ENCODE results near the gene OGFRL1. TPM values are rescaled to one million over a fixed set of nuclear protein-coding genes. Genes with fewer than 3 reads are reported as not detected.
A peak's percentile ranks its signal among the peaks of the same experiment; 100 is the strongest.

Gene OGFRL1
- total RNA-seq: 10 to 100 TPM; 11.4 to 12.0 TPM
- polyA plus RNA-seq: 1 to 10 TPM; 3.3 to 4.2 TPM

DNA sequence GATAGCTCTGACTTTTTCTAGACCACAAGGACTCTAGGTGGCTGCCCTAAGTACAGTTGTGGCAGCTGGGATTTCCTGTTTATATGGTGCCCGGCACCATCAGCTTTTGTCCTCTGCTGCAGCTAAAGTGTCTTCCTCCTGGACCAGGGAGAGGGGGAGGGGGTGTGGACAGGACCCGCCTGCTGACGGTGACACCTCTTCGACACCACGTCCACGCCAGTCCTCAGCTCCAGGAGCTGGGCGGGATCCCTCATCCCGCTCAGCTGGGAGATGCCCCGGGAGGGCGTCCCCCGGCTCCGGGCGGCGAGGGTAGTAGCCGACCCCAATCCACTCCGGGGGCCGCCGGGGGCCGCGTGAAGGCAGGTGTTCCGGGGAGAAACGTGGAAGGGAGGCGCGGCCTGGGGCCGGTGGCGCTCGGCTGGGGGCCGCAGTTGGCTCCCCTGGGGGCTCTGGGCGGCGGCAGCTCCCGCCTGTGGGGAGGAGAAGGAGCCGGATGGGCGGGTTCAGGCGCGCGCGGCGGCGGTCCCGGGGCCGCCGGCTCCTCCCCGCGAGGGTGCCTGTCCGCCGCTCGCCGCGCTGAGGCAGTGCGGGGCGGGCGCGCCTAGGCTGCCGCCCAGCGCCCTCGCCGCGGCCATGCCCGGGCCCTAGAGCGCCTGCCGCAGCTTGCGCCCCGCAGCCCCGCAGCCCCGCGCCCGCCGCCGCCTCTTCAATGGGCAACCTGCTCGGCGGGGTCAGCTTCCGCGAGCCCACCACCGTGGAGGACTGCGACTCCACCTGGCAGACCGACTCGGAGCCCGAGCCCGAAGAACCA lies at the start of gene OGFRL1:
Gene OGFRL1, plus strand, starts transcription at position 584 of the 811 bp plus-strand sequence. Its CDS starts 126 bp downstream, at position 710.
- CTCF ChIA-PET (ENCODE audit: partially characterized antibody): interaction anchor here (0.9 to 3.1 kb wide), 11 partner anchors 9 to 98 kb away, joined by 3 to 15 read pairs (median 4); no protein-coding TSS in a partner anchor
- Histone ChIP-seq H3K27ac (ENCODE audit: low read depth, low read length) (peak within 1 kb of the TSS; percentile 69), H3K4me1 (ENCODE audit: insufficient read depth, low read length) (peaks cover 40% of the 10 kb centered on the region), H3K27me3 (ENCODE audit: insufficient read depth, low read length) (no peaks in the 10 kb centered on the region), H3K9me3 (ENCODE audit: control insufficient read depth in 1 of 2, low read length in 2 of 2) (no peaks in the 10 kb centered on the region), H3K4me3 (ENCODE audit: low read length in 2 of 2) (peak within 1 kb of the TSS; percentile 52 to 66), H3K36me3 (ENCODE audit: insufficient read depth, low read length) (no peaks in the 10 kb centered on the region)
- DNase-seq: peak; percentile 67 to 79 (median 75)
- POLR2A ChIA-PET (ENCODE audit: partially characterized antibody): interaction anchor here (0.7 to 3.1 kb wide), 19 partner anchors 8 to 1492 kb away, joined by 3 to 41 read pairs (median 3); partner anchors contain the start of genes LMBRD1 and SDHAF4
- Mint-ChIP-seq H3K4me1 (peaks cover 34 to 46% (median 43%) of the 10 kb centered on the region in 4 donors), H3K4me3 (peak within 1 kb of the TSS; percentile 84 to 91 (median 88)), H3K9me3 (no peaks in the 10 kb centered on the region), H3K27ac (peak within 1 kb of the TSS; percentile 72 to 88 (median 81)), H3K27me3 (no peaks in the 10 kb centered on the region), H3K36me3 (peaks cover 4 to 9% of the 10 kb centered on the region in 2 donors)
- intact Hi-C loops (cut with micrococcal nuclease): loop anchor here (2.0 to 10.0 kb wide), 4 partner anchors 41 to 874 kb away; partner anchors contain the start of gene FAM135A

DNA sequence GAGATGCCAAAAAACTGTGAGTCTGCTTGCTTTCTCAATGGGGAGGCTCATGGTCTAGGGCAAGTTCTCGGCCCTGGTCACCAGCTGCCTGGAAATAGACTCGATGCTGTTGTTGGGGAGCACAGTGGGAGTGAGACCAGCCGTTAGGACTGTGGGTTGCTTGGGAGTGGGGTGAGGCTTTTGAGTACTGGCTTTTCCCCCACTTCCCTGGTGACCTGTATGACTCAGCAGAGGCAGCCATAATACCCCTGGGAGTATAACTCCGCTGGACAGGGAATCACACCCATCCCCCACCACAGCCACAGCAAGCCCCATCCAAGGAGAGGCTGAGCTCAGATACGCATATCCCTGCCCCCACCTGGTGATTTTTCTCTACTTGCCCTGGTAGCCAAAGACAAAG lies 48.9 kb upstream of the OGFRL1 start:
- Histone ChIP-seq H3K36me3 (ENCODE audit: insufficient read depth, low read length) (no peaks in the 10 kb centered on the region), H3K27ac (ENCODE audit: low read depth, low read length) (no peak overlapping the region), H3K9me3 (ENCODE audit: control insufficient read depth in 1 of 2, low read length in 2 of 2) (no peaks in the 10 kb centered on the region), H3K4me3 (ENCODE audit: low read length in 2 of 2) (no peak overlapping the region), H3K27me3 (ENCODE audit: insufficient read depth, low read length) (no peaks in the 10 kb centered on the region), H3K4me1 (ENCODE audit: insufficient read depth, low read length) (no peaks in the 10 kb centered on the region)
- Mint-ChIP-seq H3K4me1 (no peaks in the 10 kb centered on the region), H3K4me3 (no peak overlapping the region), H3K9me3 (peaks cover 0 to 4% (median 2%) of the 10 kb centered on the region in 8 donors), H3K27me3 (peaks cover 4 to 8% of the 10 kb centered on the region in 2 donors), H3K27ac (no peak overlapping the region), H3K36me3 (peaks cover 0 to 3% of the 10 kb centered on the region in 2 donors)
- ChIA-PET CTCF (ENCODE audit: partially characterized antibody) (interaction anchor here (0.6 kb wide), 1 partner anchor 52 kb away, joined by 3 read pairs; no protein-coding TSS in a partner anchor), POLR2A (ENCODE audit: partially characterized antibody) (no interaction called here)
- no peak for DNase-seq
- intact Hi-C loops (cut with micrococcal nuclease): no loop called here

DNA sequence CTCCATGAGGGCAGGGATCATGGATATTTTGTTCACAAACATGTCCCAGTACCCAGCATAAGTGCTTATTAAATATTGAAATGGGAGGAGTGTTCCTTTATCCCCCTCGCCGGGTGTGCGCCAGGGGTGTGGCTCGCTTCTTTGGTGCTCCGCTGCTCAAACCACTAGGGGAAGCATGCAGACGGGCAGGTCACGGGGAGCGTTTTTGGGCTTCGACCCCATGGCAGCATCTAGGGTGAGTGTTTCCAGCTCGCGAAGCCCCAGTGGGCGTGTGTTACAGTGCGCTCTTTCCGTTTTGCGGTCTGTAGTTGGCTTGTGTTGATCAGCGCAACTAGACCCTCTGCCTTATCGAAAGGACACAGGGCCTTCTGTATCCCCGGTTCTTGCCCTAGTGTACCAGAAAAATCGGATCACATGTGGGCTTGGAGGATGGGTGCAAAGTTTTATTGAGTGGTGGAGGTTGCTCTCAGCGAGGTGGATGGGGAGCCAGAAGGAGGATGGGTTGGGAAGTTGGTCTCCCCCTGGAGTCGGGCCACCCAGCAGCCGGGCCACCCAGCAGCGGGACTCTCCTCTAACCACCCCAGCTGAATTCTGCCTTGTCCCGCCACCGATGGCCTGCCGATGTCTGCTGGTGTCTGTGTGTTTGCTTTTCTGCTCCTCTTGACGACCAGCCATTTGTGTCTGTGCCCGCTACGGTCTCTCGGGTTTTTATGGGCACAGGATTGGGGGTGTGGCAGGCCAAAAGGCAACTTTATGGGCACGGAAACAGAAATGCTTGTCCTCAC lies 43.2 kb upstream of the OGFRL1 start:
- POLR2A ChIA-PET (ENCODE audit: partially characterized antibody): interaction anchor here (0.9 kb wide), 1 partner anchor 43 kb away, joined by 4 read pairs; the partner anchor contains the start of gene OGFRL1
- CTCF ChIA-PET (ENCODE audit: partially characterized antibody): interaction anchor here (0.9 to 1.2 kb wide), 4 partner anchors 11 to 43 kb away, joined by 3 read pairs; no protein-coding TSS in a partner anchor

DNA sequence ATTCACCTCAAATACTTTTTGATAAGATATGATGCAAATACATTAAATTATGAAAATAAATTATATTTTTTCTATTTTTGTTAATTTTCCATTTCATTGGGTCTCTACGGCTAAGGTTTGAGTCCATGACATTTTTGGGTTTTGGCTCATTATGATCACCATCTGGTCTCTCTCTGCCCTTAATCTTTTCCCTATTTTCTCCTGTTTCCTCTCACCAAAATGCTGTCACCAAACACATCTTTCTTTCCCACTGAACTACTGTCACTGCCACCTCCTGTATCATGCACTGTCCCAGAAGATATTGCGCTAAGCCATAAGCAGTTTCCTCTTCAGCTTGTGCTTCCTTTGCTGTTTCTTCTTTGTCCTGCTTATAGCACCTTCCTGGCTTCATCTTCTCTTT lies 42.0 kb upstream of the OGFRL1 start:
- H3K36me3 ChIP-seq (ENCODE audit: insufficient read depth, low read length): no peaks in the 10 kb centered on the region
- no peak for DNase-seq
- intact Hi-C loops (cut with micrococcal nuclease): loop anchor here (5.0 kb wide), 1 partner anchor 41 kb away; the partner anchor contains the start of gene OGFRL1
- no peaks in the 10 kb centered on the region for H3K27me3 ChIP-seq (ENCODE audit: insufficient read depth, low read length)
- Mint-ChIP-seq H3K9me3 (peaks cover 0 to 6% (median 3%) of the 10 kb centered on the region in 8 donors), H3K4me1 (peaks cover 2 to 13% (median 5%) of the 10 kb centered on the region in 4 donors), H3K4me3 (no peak overlapping the region), H3K36me3 (no peaks in the 10 kb centered on the region), H3K27ac (no peak overlapping the region), H3K27me3 (peaks cover 0 to 3% of the 10 kb centered on the region in 2 donors)
- no peaks in the 10 kb centered on the region for H3K9me3 ChIP-seq (ENCODE audit: control insufficient read depth in 1 of 2, low read length in 2 of 2)
- CTCF ChIA-PET (ENCODE audit: partially characterized antibody): no interaction called here
- POLR2A ChIA-PET (ENCODE audit: partially characterized antibody): no interaction called here
- H3K4me3 ChIP-seq (ENCODE audit: low read length in 2 of 2): no peak overlapping the region
- H3K4me1 ChIP-seq (ENCODE audit: insufficient read depth, low read length): no peaks in the 10 kb centered on the region
- no peak overlapping the region for H3K27ac ChIP-seq (ENCODE audit: low read depth, low read length)

More for the DNA sequence above, 43.2 kb upstream of the OGFRL1 start:
- H3K27ac ChIP-seq (ENCODE audit: low read depth, low read length): no peak overlapping the region
- no peaks in the 10 kb centered on the region for H3K4me1 ChIP-seq (ENCODE audit: insufficient read depth, low read length)
- Mint-ChIP-seq H3K4me1 (peaks cover 2 to 10% (median 5%) of the 10 kb centered on the region in 4 donors), H3K36me3 (no peaks in the 10 kb centered on the region), H3K27ac (no peak overlapping the region), H3K4me3 (no peak overlapping the region), H3K9me3 (peaks cover 0 to 6% (median 3%) of the 10 kb centered on the region in 8 donors), H3K27me3 (peaks cover 0 to 5% of the 10 kb centered on the region in 2 donors)
- H3K36me3 ChIP-seq (ENCODE audit: insufficient read depth, low read length): no peaks in the 10 kb centered on the region
- H3K9me3 ChIP-seq (ENCODE audit: control insufficient read depth in 1 of 2, low read length in 2 of 2): no peaks in the 10 kb centered on the region
- peak in 1 of 5 donors; percentile 34 for DNase-seq
- intact Hi-C loops (cut with micrococcal nuclease): loop anchor here (5.0 kb wide), 1 partner anchor 42 kb away; the partner anchor contains the start of gene OGFRL1
- H3K4me3 ChIP-seq (ENCODE audit: low read length in 2 of 2): no peak overlapping the region
- no peaks in the 10 kb centered on the region for H3K27me3 ChIP-seq (ENCODE audit: insufficient read depth, low read length)

DNA sequence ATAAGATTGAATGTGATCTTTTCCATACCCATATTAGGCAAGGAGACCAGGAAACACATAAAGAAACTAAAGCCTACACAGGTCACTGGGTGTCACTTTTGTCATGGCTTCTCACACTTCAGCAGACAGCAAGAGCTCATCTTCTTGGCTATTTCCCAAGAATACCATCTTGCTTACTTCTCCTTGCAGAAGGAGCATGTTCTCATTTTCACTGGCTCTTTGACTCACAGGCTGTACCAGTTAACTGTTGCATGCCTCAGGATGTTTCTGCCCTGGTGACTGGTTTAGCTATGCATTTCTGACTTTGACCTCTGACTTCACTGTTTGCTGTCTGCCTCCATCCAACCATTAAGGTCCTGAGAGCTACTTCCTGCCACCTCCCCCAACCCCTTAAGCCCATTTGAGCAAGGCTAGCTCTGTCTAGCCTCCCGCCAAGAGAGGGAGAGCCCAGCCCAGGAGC lies 40.3 kb upstream of the OGFRL1 start:
- POLR2A ChIA-PET (ENCODE audit: partially characterized antibody): interaction anchor here (0.8 kb wide), 1 partner anchor 40 kb away, joined by 3 read pairs; the partner anchor contains the start of gene OGFRL1
- no peak for DNase-seq
- Histone ChIP-seq H3K4me3 (ENCODE audit: low read length in 2 of 2) (no peak overlapping the region), H3K27me3 (ENCODE audit: insufficient read depth, low read length) (no peaks in the 10 kb centered on the region), H3K9me3 (ENCODE audit: control insufficient read depth in 1 of 2, low read length in 2 of 2) (no peaks in the 10 kb centered on the region), H3K4me1 (ENCODE audit: insufficient read depth, low read length) (no peaks in the 10 kb centered on the region), H3K36me3 (ENCODE audit: insufficient read depth, low read length) (no peaks in the 10 kb centered on the region), H3K27ac (ENCODE audit: low read depth, low read length) (no peak overlapping the region)
- CTCF ChIA-PET (ENCODE audit: partially characterized antibody): interaction anchor here (1.1 to 1.7 kb wide), 3 partner anchors 10 to 40 kb away, joined by 3 read pairs; no protein-coding TSS in a partner anchor
- Mint-ChIP-seq H3K27me3 (peaks cover 0 to 3% of the 10 kb centered on the region in 2 donors), H3K4me3 (no peak overlapping the region), H3K36me3 (no peaks in the 10 kb centered on the region), H3K9me3 (peaks cover 0 to 3% (median 0%) of the 10 kb centered on the region in 8 donors), H3K4me1 (peaks cover 2 to 13% (median 5%) of the 10 kb centered on the region in 4 donors), H3K27ac (no peak overlapping the region)
- intact Hi-C loops (cut with micrococcal nuclease): loop anchor here (5.0 kb wide), 1 partner anchor 39 kb away; the partner anchor contains the start of gene OGFRL1

DNA sequence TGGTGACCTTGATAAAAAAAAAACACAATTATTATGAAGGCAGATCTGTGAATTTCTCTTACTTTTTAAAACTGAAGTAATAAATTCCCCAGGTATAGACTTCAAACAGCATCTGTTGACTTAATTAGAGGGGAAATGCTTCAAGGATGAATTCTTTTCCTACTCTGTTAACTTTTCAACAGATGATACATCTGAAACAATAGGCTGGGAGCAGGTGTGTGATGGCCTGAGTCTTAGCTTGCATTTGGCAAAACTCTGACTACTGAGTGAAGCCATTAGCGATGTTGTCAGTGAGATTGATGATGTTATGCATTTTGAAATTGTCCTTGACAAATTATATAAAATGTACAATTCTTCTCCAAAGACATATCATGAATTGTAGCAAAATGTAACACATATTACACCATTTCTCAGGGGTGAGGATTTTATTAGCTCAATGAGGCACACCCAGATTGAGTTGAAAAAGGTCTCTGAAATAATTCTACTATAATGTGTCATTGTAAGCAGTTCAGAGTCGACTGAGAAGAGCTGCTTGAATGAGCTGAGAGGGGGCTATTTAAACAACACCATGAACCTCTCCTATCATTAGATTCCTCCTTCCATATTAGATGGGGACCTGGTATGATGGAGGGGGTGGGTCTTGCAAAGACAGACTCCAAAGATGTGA lies 39.6 kb upstream of the OGFRL1 start:
- Histone ChIP-seq H3K9me3 (ENCODE audit: control insufficient read depth in 1 of 2, low read length in 2 of 2) (no peaks in the 10 kb centered on the region), H3K27me3 (ENCODE audit: insufficient read depth, low read length) (no peaks in the 10 kb centered on the region), H3K4me3 (ENCODE audit: low read length in 2 of 2) (no peak overlapping the region), H3K4me1 (ENCODE audit: insufficient read depth, low read length) (no peaks in the 10 kb centered on the region), H3K36me3 (ENCODE audit: insufficient read depth, low read length) (no peaks in the 10 kb centered on the region), H3K27ac (ENCODE audit: low read depth, low read length) (no peak overlapping the region)
- CTCF ChIA-PET (ENCODE audit: partially characterized antibody): interaction anchor here (1.1 to 1.5 kb wide), 2 partner anchors 10 to 11 kb away, joined by 3 read pairs; no protein-coding TSS in a partner anchor
- no peak for DNase-seq
- intact Hi-C loops (cut with micrococcal nuclease): loop anchor here (5.0 kb wide), 1 partner anchor 38 kb away; the partner anchor contains the start of gene OGFRL1
- Mint-ChIP-seq H3K4me3 (no peak overlapping the region), H3K9me3 (peaks cover 0 to 3% (median 0%) of the 10 kb centered on the region in 8 donors), H3K27me3 (peaks cover 0 to 4% of the 10 kb centered on the region in 2 donors), H3K27ac (no peak overlapping the region), H3K4me1 (peaks cover 2 to 13% (median 5%) of the 10 kb centered on the region in 4 donors), H3K36me3 (no peaks in the 10 kb centered on the region)
- POLR2A ChIA-PET (ENCODE audit: partially characterized antibody): no interaction called here
